Astrocyte of the hippocampus (primary cell): ENCODE results near the gene CDX1.

ENCODE experiments used
- DNase-seq: peaks from one replicate; pipeline ENCODE4 v3.0.0; 2011; ENCODE audit warnings: low read depth, low spot score

CDX1 gene

GRCh38 chr5:150131461-150131860 is 35.1 kb upstream of the CDX1 start:
- DNase-seq = no peak

- no peak for DNase-seq
Measured at GRCh38 chr5:150131978-150132694, 34.4 kb upstream of the CDX1 start.

- no peak for DNase-seq
Measured at GRCh38 chr5:150132740-150133139, 33.8 kb upstream of the CDX1 start.

GRCh38 chr5:150133581-150134197 is 32.9 kb upstream of the CDX1 start:
- no peak for DNase-seq

- no peak for DNase-seq
Measured at GRCh38 chr5:150134198-150134588, 32.4 kb upstream of the CDX1 start.

- no peak for DNase-seq
Measured at GRCh38 chr5:150135557-150136304, 30.8 kb upstream of the CDX1 start.

GRCh38 chr5:150136305-150137167 is 30.0 kb upstream of the CDX1 start:
- DNase-seq = no peak

GRCh38 chr5:150137168-150137957 is 29.2 kb upstream of the CDX1 start:
- peak; percentile 86 for DNase-seq

- DNase-seq = peak; percentile 55
Measured at GRCh38 chr5:150137997-150138396, 28.6 kb upstream of the CDX1 start.

- peak; percentile 98 for DNase-seq
Measured at GRCh38 chr5:150138551-150139265, 27.9 kb upstream of the CDX1 start.

- peak; percentile 92 for DNase-seq
Measured at GRCh38 chr5:150139334-150139733, 27.2 kb upstream of the CDX1 start.

- no peak for DNase-seq
Measured at GRCh38 chr5:150140830-150141229, 25.7 kb upstream of the CDX1 start.

GRCh38 chr5:150141544-150142184 is 24.9 kb upstream of the CDX1 start:
- DNase-seq = peak; percentile 74

GRCh38 chr5:150142185-150142958 is 24.2 kb upstream of the CDX1 start:
- DNase-seq = no peak

GRCh38 chr5:150142959-150143349 is 23.6 kb upstream of the CDX1 start:
- peak; percentile 67 for DNase-seq

- peak; percentile 91 for DNase-seq
Measured at GRCh38 chr5:150143350-150144245, 23.0 kb upstream of the CDX1 start.

GRCh38 chr5:150144246-150144801 is 22.3 kb upstream of the CDX1 start:
- peak; percentile 59 for DNase-seq

GRCh38 chr5:150144879-150145278 is 21.7 kb upstream of the CDX1 start:
- no peak for DNase-seq
